Type B pancreatic cell (in vitro differentiated cells): ENCODE results near the gene GTSF1L. TPM values are rescaled to one million over a fixed set of nuclear protein-coding genes. Genes with fewer than 3 reads are reported as not detected.
A peak's percentile ranks its signal among the peaks of the same experiment; 100 is the strongest.

Experiments used
- DNase-seq: peaks from one replicate; pipeline ENCODE4 v3.0.0; 2021; ENCODE audit warnings: mixed read lengths; ENCODE audit not compliant: unreplicated experiment; ENCODE audit errors: extremely low spot score
- H3K27ac Mint-ChIP-seq: 2 replicates; pipeline ENCODE4 v1.8.0; 2021; ENCODE audit warnings: mild to moderate bottlenecking, mixed read lengths
- H3K27me3 Mint-ChIP-seq: 2 replicates; pipeline ENCODE4 v1.8.0; 2021; ENCODE audit warnings: mixed read lengths
- H3K36me3 Mint-ChIP-seq: 2 replicates; pipeline ENCODE4 v1.8.0; 2021; ENCODE audit warnings: mixed read lengths
- H3K4me1 Mint-ChIP-seq: one replicate; pipeline ENCODE4 v1.8.0; 2021; ENCODE audit warnings: mixed read lengths; ENCODE audit not compliant: unreplicated experiment
- H3K4me3 Mint-ChIP-seq: 2 replicates; pipeline ENCODE4 v1.8.0; 2021; ENCODE audit warnings: mild to moderate bottlenecking, mixed read lengths
- H3K9me3 Mint-ChIP-seq: 2 replicates; pipeline ENCODE4 v1.8.0; 2021; ENCODE audit warnings: mixed read lengths
- CTCF ChIP-seq: fragments of 200-600 bp; sonication (generic); conservative IDR thresholded peaks from 2 replicates; pipeline ENCODE4 v1.5.0; 2021; ENCODE audit warnings: antibody characterized with exemption, mild to moderate bottlenecking
- total RNA-seq: library from RNA; stranded (reverse); gene quantifications from 2 replicates; pipeline ENCODE4 v1.2.1, GENCODE V29; 2021; ENCODE audit warnings: low replicate concordance

Gene GTSF1L
- total RNA-seq, 1 donor from 2014 or later: not detected

GRCh38 chr20:43725666-43726065, 1.1 kb downstream of the GTSF1L start:
- Mint-ChIP-seq H3K36me3 (no peaks in the 10 kb centered on the region), H3K4me1 (peaks cover 6% of the 10 kb centered on the region), H3K4me3 (no peak overlapping the region), H3K9me3 (no peaks in the 10 kb centered on the region), H3K27me3 (no peaks in the 10 kb centered on the region), H3K27ac (peak overlapping the region; percentile 68)
- no peak for DNase-seq
- TF ChIP-seq CTCF: no peak

- Mint-ChIP-seq H3K36me3 (no peaks in the 10 kb centered on the region), H3K27ac (no peak overlapping the region), H3K9me3 (no peaks in the 10 kb centered on the region), H3K4me3 (no peak overlapping the region), H3K27me3 (no peaks in the 10 kb centered on the region), H3K4me1 (peaks cover 6% of the 10 kb centered on the region)
- no peak for DNase-seq
- no peak for TF ChIP-seq CTCF
Observed at GRCh38 chr20:43724383-43724782, 2.4 kb downstream of the GTSF1L start.

GRCh38 chr20:43723735-43724134, 3.1 kb downstream of the GTSF1L start:
- DNase-seq: no peak
- Mint-ChIP-seq H3K9me3 (no peaks in the 10 kb centered on the region), H3K36me3 (no peaks in the 10 kb centered on the region), H3K27me3 (no peaks in the 10 kb centered on the region), H3K4me1 (peaks cover 6% of the 10 kb centered on the region), H3K4me3 (no peak overlapping the region), H3K27ac (no peak overlapping the region)
- TF ChIP-seq CTCF: no peak

- Mint-ChIP-seq H3K27me3 (no peaks in the 10 kb centered on the region), H3K27ac (no peak overlapping the region), H3K4me3 (no peak overlapping the region), H3K4me1 (peaks cover 6% of the 10 kb centered on the region), H3K9me3 (no peaks in the 10 kb centered on the region), H3K36me3 (no peaks in the 10 kb centered on the region)
- TF ChIP-seq CTCF: no peak
- no peak for DNase-seq
Observed at GRCh38 chr20:43723186-43723585, 3.6 kb downstream of the GTSF1L start.

GRCh38 chr20:43722153-43722505, 4.7 kb downstream of the GTSF1L start:
- Mint-ChIP-seq H3K4me3 (no peak overlapping the region), H3K27ac (no peak overlapping the region), H3K9me3 (no peaks in the 10 kb centered on the region), H3K36me3 (no peaks in the 10 kb centered on the region), H3K27me3 (no peaks in the 10 kb centered on the region), H3K4me1 (peaks cover 6% of the 10 kb centered on the region)
- DNase-seq: no peak
- no peak for TF ChIP-seq CTCF
